ENCODE measurements around the gene SLC2A13. TPM values are rescaled to one million over a fixed set of nuclear protein-coding genes. Genes with fewer than 3 reads are reported as not detected.

SLC2A13 gene
- total and polyA plus RNA-seq, 2 donors (not counting 3 experiments of a cell fraction or from before 2014, with no cell fraction given), result 1.2 to 4.9 TPM

DNA sequence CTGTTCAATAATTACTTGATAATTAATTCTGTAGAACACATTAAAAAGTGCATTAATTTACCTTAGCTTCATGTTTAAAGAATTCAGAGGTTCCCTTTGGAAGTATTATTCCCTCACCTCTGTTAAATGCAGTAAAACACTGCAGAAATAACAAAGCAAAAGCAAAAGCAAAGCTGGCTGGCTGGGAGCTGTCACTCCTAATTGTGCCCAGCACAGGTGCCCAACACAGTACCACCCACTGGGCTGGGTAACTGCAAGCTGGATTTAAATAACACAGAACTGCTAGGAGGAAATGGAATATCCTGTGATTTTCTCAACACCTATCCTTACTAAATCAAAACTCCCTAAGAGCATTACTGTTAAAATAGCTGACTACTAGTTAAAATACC, 72.6 kb downstream of the SLC2A13 start:
- POLR2A ChIA-PET, result no interaction called here
- dilution Hi-C loops (cut with MboI; ENCODE audit: extremely low pct_ligation_motif_present, low sequenced_read_pairs), result no loop called here

More for the DNA sequence above, 72.6 kb downstream of the SLC2A13 start:
- Histone ChIP-seq H3K9ac (replicated peaks; ENCODE audit: extremely low read depth, insufficient read depth, low read length) (no peak overlapping the region), H3K4me3 (replicated peaks in 1 of 3; ENCODE audit: insufficient read depth in 1 of 3, low read depth in 1 of 3, low read length in 3 of 3) (no peak overlapping the region), H3K27ac (ENCODE audit: insufficient read depth, low read depth, low read length) (no peak overlapping the region), H2AFZ (ENCODE audit: low read depth, low read length) (no peak overlapping the region), H4K20me1 (replicated peaks; ENCODE audit: control insufficient read depth, extremely low read depth, insufficient read depth, low read length) (no peaks in the 10 kb centered on the region), H3K4me1 (ENCODE audit: control insufficient read depth, extremely low read depth, insufficient read depth, low read length) (no peaks in the 10 kb centered on the region), H3K4me2 (ENCODE audit: insufficient read depth, low read length) (no peak overlapping the region), H3K36me3 (ENCODE audit: control insufficient read depth in 2 of 2, extremely low read depth in 1 of 2, insufficient read depth in 2 of 2, low read length in 2 of 2) (no peaks in the 10 kb centered on the region), H3K79me2 (ENCODE audit: control insufficient read depth, insufficient read depth, low read length) (no peaks in the 10 kb centered on the region), H3K9me3 (replicated peaks; ENCODE audit: control insufficient read depth, insufficient read depth, low read length) (no peaks in the 10 kb centered on the region), H3K27me3 (ENCODE audit: control insufficient read depth in 2 of 2, insufficient read depth in 2 of 2, low read length in 2 of 2) (no peaks in the 10 kb centered on the region), H3K9me1 (replicated peaks; ENCODE audit: control insufficient read depth, extremely low read depth, insufficient read depth, low read length) (no peaks in the 10 kb centered on the region)
- FAIRE-seq (no peak), DNase-seq (ENCODE audit: low read depth, low spot score) (no peak)
- TF ChIP-seq, protein P1, sequence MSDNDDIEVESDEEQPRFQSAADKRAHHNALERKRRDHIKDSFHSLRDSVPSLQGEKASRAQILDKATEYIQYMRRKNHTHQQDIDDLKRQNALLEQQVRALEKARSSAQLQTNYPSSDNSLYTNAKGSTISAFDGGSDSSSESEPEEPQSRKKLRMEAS (IDR thresholded peaks at IDR 0.05; ENCODE audit: insufficient read depth, insufficient read length), result no peak
- TF ChIP-seq MYC (IDR thresholded peaks at IDR 0.05; ENCODE audit: low read depth, low read length) (no peak), FOS (IDR thresholded peaks at IDR 0.05; ENCODE audit: borderline replicate concordance, insufficient read depth, low read length) (no peak), POLR2A (IDR thresholded peaks at IDR 0.05; ENCODE audit: low read depth, low read length) (no peak), POLR2AphosphoS5 (IDR thresholded peaks at IDR 0.05; ENCODE audit: insufficient read depth, low read depth, low read length) (no peak), EZH2 (IDR thresholded peaks at IDR 0.05; ENCODE audit: borderline replicate concordance, low read depth, low read length, severe bottlenecking) (no peak), GATA2 (IDR thresholded peaks at IDR 0.05; ENCODE audit: insufficient read depth, insufficient read length, low read depth, low read length) (no peak), JUN (IDR thresholded peaks at IDR 0.05; ENCODE audit: borderline replicate concordance, insufficient read depth, insufficient read length, low read depth) (no peak)
- TF ChIP-seq, protein P2, sequence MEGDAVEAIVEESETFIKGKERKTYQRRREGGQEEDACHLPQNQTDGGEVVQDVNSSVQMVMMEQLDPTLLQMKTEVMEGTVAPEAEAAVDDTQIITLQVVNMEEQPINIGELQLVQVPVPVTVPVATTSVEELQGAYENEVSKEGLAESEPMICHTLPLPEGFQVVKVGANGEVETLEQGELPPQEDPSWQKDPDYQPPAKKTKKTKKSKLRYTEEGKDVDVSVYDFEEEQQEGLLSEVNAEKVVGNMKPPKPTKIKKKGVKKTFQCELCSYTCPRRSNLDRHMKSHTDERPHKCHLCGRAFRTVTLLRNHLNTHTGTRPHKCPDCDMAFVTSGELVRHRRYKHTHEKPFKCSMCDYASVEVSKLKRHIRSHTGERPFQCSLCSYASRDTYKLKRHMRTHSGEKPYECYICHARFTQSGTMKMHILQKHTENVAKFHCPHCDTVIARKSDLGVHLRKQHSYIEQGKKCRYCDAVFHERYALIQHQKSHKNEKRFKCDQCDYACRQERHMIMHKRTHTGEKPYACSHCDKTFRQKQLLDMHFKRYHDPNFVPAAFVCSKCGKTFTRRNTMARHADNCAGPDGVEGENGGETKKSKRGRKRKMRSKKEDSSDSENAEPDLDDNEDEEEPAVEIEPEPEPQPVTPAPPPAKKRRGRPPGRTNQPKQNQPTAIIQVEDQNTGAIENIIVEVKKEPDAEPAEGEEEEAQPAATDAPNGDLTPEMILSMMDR (IDR thresholded peaks at IDR 0.05; ENCODE audit: extremely low read depth in 1 of 2, insufficient read depth in 1 of 2, low read depth in 1 of 2, low read length in 2 of 2), result no peak
- CTCF ChIA-PET, result interaction anchor here (0.7 to 7.7 kb wide), 3 partner anchors 20 to 74 kb away, joined by 3 to 46 read pairs (median 7); no protein-coding TSS in a partner anchor
- no TSS peak for BruUV-seq (replicated peaks)
- intact Hi-C loops (cut with micrococcal nuclease), result no loop called here
